K562 (cell line): ENCODE measurements around the gene SNX18. TPM values are rescaled to one million over a fixed set of nuclear protein-coding genes. Genes with fewer than 3 reads are reported as not detected.

Experiments
- ATAC-seq: fragments of 200-7000 bp; cut with Tn5 transposase; 3 replicates; pipeline ENCODE4 v1.9.1; 2020; ENCODE audit warnings: moderate library complexity
- BruUV-seq: library from RNA; stranded (reverse); fragments of 400-500 nt; replicated peaks from 2 replicates; lab custom pipeline; 2021; lab: Mats Ljungman, UMichigan
- CTCF ChIA-PET: fragments of 300-600 bp; formaldehyde crosslinking; extraction: SDS; loops from one replicate; lab custom pipeline; 2021; ENCODE audit warnings: low intra/inter-chr PET ratio; lab: Yijun Ruan, JAX
- POLR2A ChIA-PET: fragments of 300-600, 350-650 bp; sonication (Branson Sonifier 250); formaldehyde crosslinking; extraction: SDS; loops from one replicate; lab custom pipeline; 2021; ENCODE audit warnings: antibody characterized with exemption, inconsistent platforms; lab: Yijun Ruan, JAX
- DNase-seq, 4 experiments: peaks; one replicate each; pipeline versions ENCODE4 v3.0.0 to v3.0.0-alpha.2; 2011 to 2018; ENCODE audit warnings: low spot score in 3 of 4, mixed read lengths in 3 of 4; ENCODE audit errors: extremely low read depth in 1 of 4
- FAIRE-seq: peaks from 2 replicates; lab custom pipeline; 2011; peaks lifted over from hg19 to GRCh38; lab: Jason Lieb, UNC
- H2AFZ ChIP-seq: 2 replicates; pipeline ENCODE4 v1.6.0; 2011; ENCODE audit warnings: low read depth, low read length, control low read depth, inconsistent platforms
- H3K27ac ChIP-seq: fragments of 200-600 bp; 3 replicates; pipeline ENCODE4 v1.8.0; 2011; ENCODE audit warnings: low read depth, mild to moderate bottlenecking, control low read depth, inconsistent platforms, low read length, moderate library complexity, mixed read lengths; ENCODE audit errors: extremely low read depth
- H3K27me3 ChIP-seq, 2 experiments: fragments of 300-600 bp in 1 of 2; 2 replicates in 1 of 2; 3 replicates in 1 of 2; pipeline versions ENCODE4 v1.6.0 to v1.8.0; 2011; ENCODE audit warnings: inconsistent platforms in 2 of 2, low read length in 2 of 2, mild to moderate bottlenecking in 1 of 2, mixed read lengths in 1 of 2, moderate library complexity in 1 of 2; ENCODE audit not compliant: control insufficient read depth in 2 of 2, insufficient read depth in 2 of 2
- H3K36me3 ChIP-seq: fragments of 300-600 bp; 3 replicates; pipeline ENCODE4 v1.8.0; 2011; ENCODE audit warnings: mild to moderate bottlenecking, low read length, inconsistent platforms; ENCODE audit not compliant: control insufficient read depth, insufficient read depth
- H3K4me1 ChIP-seq, 2 experiments: fragments of 200-600 bp in 1 of 2; replicated peaks in 1 of 2; 2 replicates in 1 of 2; 3 replicates in 1 of 2; pipeline versions ENCODE4 v1.5.1 to v1.8.0; 2011; ENCODE audit warnings: inconsistent platforms in 2 of 2, low read length in 2 of 2, mild to moderate bottlenecking in 1 of 2, mixed read lengths in 1 of 2, moderate library complexity in 1 of 2; ENCODE audit not compliant: control insufficient read depth in 2 of 2, insufficient read depth in 2 of 2
- H3K4me2 ChIP-seq: 2 replicates; pipeline ENCODE4 v1.6.1; 2011; ENCODE audit warnings: low read length, control low read depth, inconsistent platforms, mixed read lengths; ENCODE audit not compliant: insufficient read depth
- H3K4me3 ChIP-seq: fragments of 200-600 bp; sonication (generic), shearing (Covaris generic); 2 replicates; pipeline ENCODE4 v1.5.1; 2016; ENCODE audit warnings: control low read depth, inconsistent platforms
- H3K79me2 ChIP-seq: fragments of 200-600 bp; 3 replicates; pipeline ENCODE4 v1.8.0; 2011; ENCODE audit warnings: low read length, inconsistent platforms; ENCODE audit not compliant: control insufficient read depth, insufficient read depth
- H3K9ac ChIP-seq, 2 experiments: 2 replicates each; pipeline versions ENCODE4 v1.6.0 to v1.6.1; 2011; ENCODE audit warnings: low read depth in 2 of 2, low read length in 2 of 2, control low read depth in 1 of 2, inconsistent platforms in 1 of 2, mild to moderate bottlenecking in 1 of 2, mixed read lengths in 1 of 2; ENCODE audit not compliant: insufficient read depth in 1 of 2
- H3K9me1 ChIP-seq: one replicate; pipeline ENCODE4 v1.6.0; 2011; ENCODE audit warnings: inconsistent platforms, mild to moderate bottlenecking, low read length, moderate library complexity; ENCODE audit not compliant: control insufficient read depth, insufficient read depth
- H3K9me3 ChIP-seq: replicated peaks from 2 replicates; pipeline ENCODE4 v1.5.1; 2011; ENCODE audit warnings: low read depth, low read length, inconsistent platforms; ENCODE audit not compliant: control insufficient read depth, insufficient read depth
- H4K20me1 ChIP-seq: replicated peaks from 2 replicates; pipeline ENCODE4 v1.6.1; 2011; ENCODE audit warnings: low read length, inconsistent platforms, mixed read lengths; ENCODE audit not compliant: control insufficient read depth, insufficient read depth
- CBFA2T2 ChIP-seq: fragments of 450-650 bp; conservative IDR thresholded peaks from 2 replicates; pipeline ENCODE4 v1.6.1; 2017; ENCODE audit warnings: mild to moderate bottlenecking
- E2F5 ChIP-seq: sonication (generic); formaldehyde crosslinking; IDR thresholded peaks from 2 replicates; pipeline ENCODE4 v1.8.0; 2022; ENCODE audit warnings: mild to moderate bottlenecking, missing genetic modification reagents
- ELF1 ChIP-seq: fragments of 200-800 bp; sonication (Bioruptor generic); IDR thresholded peaks from 2 replicates; pipeline ENCODE4 v1.6.1; 2016; ENCODE audit warnings: missing genetic modification characterization, missing compliant biosample characterization
- ETV1 ChIP-seq: fragments of 450-650 bp; conservative IDR thresholded peaks from 2 replicates; pipeline ENCODE4 v1.6.1; 2016; ENCODE audit warnings: missing genetic modification characterization, control low read depth, low read depth, missing compliant biosample characterization
- EWSR1 ChIP-seq: fragments of 450-650 bp; IDR thresholded peaks from 2 replicates; pipeline ENCODE4 v1.6.1; 2018; ENCODE audit warnings: borderline replicate concordance, mild to moderate bottlenecking, low read depth, moderate library complexity; ENCODE audit not compliant: partially characterized antibody
- EZH2 ChIP-seq: IDR thresholded peaks from 2 replicates; pipeline ENCODE4 v1.6.1; 2012; ENCODE audit warnings: low read depth, mild to moderate bottlenecking, inconsistent platforms, low read length, borderline replicate concordance
- FOXK1 ChIP-seq: sonication (generic); formaldehyde crosslinking; IDR thresholded peaks from 2 replicates; pipeline ENCODE4 v1.8.0; 2022; ENCODE audit warnings: missing genetic modification reagents, mild to moderate bottlenecking, borderline replicate concordance
- GTF2F1 ChIP-seq: IDR thresholded peaks from 2 replicates; pipeline ENCODE4 v1.6.1; 2011; ENCODE audit warnings: low read depth, low read length, improper control_type of control experiment
- KLF1 ChIP-seq: fragments of 450-650 bp; IDR thresholded peaks from 2 replicates; pipeline ENCODE4 v1.6.1; 2016; ENCODE audit warnings: missing genetic modification characterization, missing compliant biosample characterization
- NFE2 ChIP-seq: IDR thresholded peaks from 2 replicates; pipeline ENCODE4 v1.6.1; 2014; ENCODE audit warnings: antibody characterized with exemption, low read depth
- POLR2A ChIP-seq: fragments of 450-650 bp; conservative IDR thresholded peaks from 2 replicates; pipeline ENCODE4 v1.6.1; 2016
- RAD21 ChIP-seq, 2 experiments: fragments of 250-450 bp in 1 of 2; fragments of 450-650 bp in 1 of 2; sonication (Bioruptor Pico) in 1 of 2; formaldehyde crosslinking in 1 of 2; IDR thresholded peaks in 1 of 2; conservative IDR thresholded peaks in 1 of 2; 2 replicates each; pipeline versions ENCODE4 v1.4.0 to v1.8.0; 2020 to 2022; ENCODE audit warnings: mild to moderate bottlenecking in 2 of 2, moderate library complexity in 1 of 2
- RBM22 ChIP-seq: fragments of 200-400 bp; formaldehyde crosslinking; IDR thresholded peaks from 2 replicates; pipeline ENCODE4 v1.6.1; 2018; ENCODE audit warnings: low read length, low read depth; ENCODE audit not compliant: poor library complexity, severe bottlenecking
- SIN3A ChIP-seq, 2 experiments: fragments of 150-350 bp in 1 of 2; IDR thresholded peaks; 2 replicates each; pipeline ENCODE4 v1.6.1; 2011 to 2016; ENCODE audit warnings: borderline replicate concordance in 2 of 2, low read depth in 2 of 2, low read length in 2 of 2, mild to moderate bottlenecking in 2 of 2, moderate library complexity in 2 of 2; ENCODE audit not compliant: control insufficient read depth in 1 of 2
- SNIP1 ChIP-seq: fragments of 450-650 bp; IDR thresholded peaks from 2 replicates; pipeline ENCODE4 v1.7.1; 2017; ENCODE audit warnings: low read depth, mild to moderate bottlenecking
- ZBTB1 ChIP-seq: sonication (generic); formaldehyde crosslinking; IDR thresholded peaks from 2 replicates; pipeline ENCODE4 v1.8.1; 2023; ENCODE audit warnings: missing genetic modification reagents, low read depth, mild to moderate bottlenecking, borderline replicate concordance
- ZNF3 ChIP-seq: fragments of 250-450 bp; sonication (Bioruptor Pico); IDR thresholded peaks from 2 replicates; pipeline ENCODE4 v1.5.0; 2021; ENCODE audit warnings: mild to moderate bottlenecking, moderate library complexity
- ZNF347 ChIP-seq: fragments of 450-650 bp; formaldehyde crosslinking; IDR thresholded peaks from 2 replicates; pipeline ENCODE4 v1.4.0; 2020; ENCODE audit warnings: low read depth, mild to moderate bottlenecking, moderate library complexity
- ZNF445 ChIP-seq: fragments of 250-450 bp; sonication (Bioruptor Pico); IDR thresholded peaks from 2 replicates; pipeline ENCODE4 v1.4.0; 2020; ENCODE audit warnings: low read depth, mild to moderate bottlenecking, moderate library complexity
- WGBS: fragments of 100-300 bp; shearing (Covaris generic); methylation state at CpG from one replicate; pipeline ENCODE4 v1.1.6; 2016; ENCODE audit warnings: low coverage, mixed read lengths; ENCODE audit not compliant: insufficient coverage; ENCODE audit errors: missing lambda C conversion rate; 5-methylcytosine and 5-hydroxymethylcytosine counted together
- in situ Hi-C: fragments of 300-500 bp; cut with MboI; formaldehyde crosslinking; loops from 4 replicates; pipeline ENCODE4 v1.15.0; 2018; ENCODE audit warnings: inconsistent platforms, mixed read lengths
- intact Hi-C: fragments of 100-400 bp; cut with micrococcal nuclease; formaldehyde crosslinking; loops from 2 replicates; pipeline ENCODE4 v1.14.2; 2022
- polyA plus RNA-seq, 8 experiments: library from polyadenylated mRNA; depleted of rRNA in 4 of 8; stranded (reverse) in 5 of 8; unstranded in 3 of 8; fragments of >200 nt; fragmentation: Nextera tagmentation in 2 of 8; fragmentation: Illumina TruSeq in 1 of 8; extraction: Ambion mirVana in 2 of 8; extraction: Trizol in 1 of 8; gene quantifications; 2 replicates each; pipeline versions ENCODE4 v1.2.1 to v1.2.3, GENCODE V29; 2011 to 2014; ENCODE audit warnings: inconsistent platforms in 1 of 8, missing spikeins in 1 of 8
- total RNA-seq, 7 experiments: library from RNA; depleted of rRNA in 6 of 7; stranded (reverse); fragments of >200 nt in 6 of 7; fragmentation: Illumina TruSeq in 2 of 7; extraction: Trizol in 2 of 7; gene quantifications; 2 replicates each; pipeline versions ENCODE4 v1.2.1 to v1.2.3, GENCODE V29; 2011 to 2021; ENCODE audit warnings: low replicate concordance in 1 of 7

The SNX18 gene
- total and polyA plus RNA-seq, 9 of the 15 experiments (the other 6 are each of a cell fraction or from before 2014, with no cell fraction given) = 2.3 to 8.8 (median 6.0) TPM

- Histone ChIP-seq H3K4me3 (no peak overlapping the region), H3K9me3 (no peaks in the 10 kb centered on the region)
- TF ChIP-seq CBFA2T2 = no peak
- TF ChIP-seq EZH2 = no peak
- no peak for TF ChIP-seq EWSR1
- TF ChIP-seq GTF2F1 = no peak
- no peak for TF ChIP-seq ZBTB1 (CRISPR knock-in tag)
- no peak for TF ChIP-seq FOXK1 (CRISPR knock-in tag)
- TF ChIP-seq POLR2A = no peak
- no peak for TF ChIP-seq E2F5
- no peak for TF ChIP-seq ZNF445 (CRISPR knock-in tag)
- no peak for TF ChIP-seq NFE2
- TF ChIP-seq ZNF347 (CRISPR knock-in tag) = no peak
- TF ChIP-seq SNIP1 = no peak
- TF ChIP-seq KLF1 (tag) = no peak
- TF ChIP-seq ELF1 = no peak
- TF ChIP-seq RAD21 (CRISPR knock-in tag; conservative IDR thresholded peaks at IDR 0.05 in 1 of 2, IDR thresholded peaks at IDR 0.05 in 1 of 2) = no peak
- TF ChIP-seq ZNF3 (CRISPR knock-in tag) = no peak
- no peak for TF ChIP-seq RBM22
- no peak for TF ChIP-seq SIN3A (IDR thresholded peaks at IDR 0.05; ENCODE audit: borderline replicate concordance in 2 of 2, control insufficient read depth in 1 of 2, low read depth in 2 of 2, low read length in 2 of 2)
- TF ChIP-seq ETV1 (tag) = no peak
- TF ChIP-seq, all 486 proteins: peak for 0
- H3K9me1 ChIP-seq = no peaks in the 10 kb centered on the region
- H3K4me1 ChIP-seq = peaks cover 8 to 14% of the 10 kb centered on the region in 2 experiments; a peak in 4 of 5 replicates
- 64% methylated on average over 3 of the region's 3 CpGs for WGBS
- DNase-seq (no peak), ATAC-seq (no peak), FAIRE-seq (no peak)
- H3K79me2 ChIP-seq = peaks cover 28% of the 10 kb centered on the region
- no peak overlapping the region for H2AFZ ChIP-seq
- ChIA-PET POLR2A (interaction anchor here (0.9 to 1.6 kb wide), 2 partner anchors 11 to 312 kb away, joined by 3 to 4 read pairs; no protein-coding TSS in a partner anchor), CTCF (no interaction called here)
- H3K9ac ChIP-seq = no peak overlapping the region
- in situ Hi-C loops (no loop called here), intact Hi-C loops (no loop called here)
- peaks cover 7% of the 10 kb centered on the region for H4K20me1 ChIP-seq
- no peaks in the 10 kb centered on the region for H3K27me3 ChIP-seq
- peaks cover 8% of the 10 kb centered on the region; the same call in 1 of the 3 replicates for H3K36me3 ChIP-seq
- no TSS peak for BruUV-seq
- H3K27ac ChIP-seq = no peak overlapping the region
- no peak overlapping the region for H3K4me2 ChIP-seq
Measured at GRCh38 chr5:54523534-54523933, 6.0 kb downstream of the SNX18 start.
